SK-N-DZ (cell line): Measurements from ENCODE around the gene AQP10.

ENCODE experiments used
- small RNA-seq, 2 experiments: library from RNA; depleted of rRNA; stranded (forward); fragments of <200 nt; gene quantifications; one replicate each; pipeline ENCODE3, GENCODE V24; 2014

The AQP10 gene

Small RNAs within 50 kb of the gene (small RNA-seq; reads per million reads assigned to genes)
- gene RF00273 = 0.04 to 0.37 reads per million in 2 experiments
- 0 reads per million in 2 experiments for gene RNU6-121P
- gene RNU6-239P = 0 reads per million in 2 experiments
- gene RNU7-57P = 0 reads per million in 2 experiments
